MM.1S (cell line): ENCODE data around the gene FCN3.
"Not testable (repeated sequence)": the region's sequence is repeated elsewhere in the genome, so short reads cannot be mapped to it uniquely, and the experiment has no call there.

Experiments
- CTCF ChIP-seq: fragments of 300-600 bp; sonication (generic); IDR thresholded peaks from 2 replicates; pipeline ENCODE4 v1.5.1; 2016; ENCODE audit warnings: antibody characterized with exemption, low read length, mixed read lengths
- EZH2 ChIP-seq: fragments of 300-600 bp; sonication (generic); optimal IDR thresholded peaks from 2 replicates; pipeline ENCODE3; 2017; ENCODE audit warnings: low read depth, mild to moderate bottlenecking, antibody characterized with exemption, low read length, mixed read lengths
- EZH2phosphoT487 ChIP-seq: fragments of 300-600 bp; sonication (generic); IDR thresholded peaks from 2 replicates; pipeline ENCODE4 v1.6.1; 2018; ENCODE audit warnings: antibody characterized with exemption, low read length

- TF ChIP-seq EZH2, CTCF, EZH2phosphoT487: not testable (repeated sequence)
Measured at GRCh38 chr1:27384797-27385196, 10.2 kb upstream of the FCN3 start.
